Breast epithelium (tissue), 3 donors: ENCODE results near the gene DLST.

Experiments
- POLR2A ChIP-seq: fragments of 450-650 bp; IDR thresholded peaks from one replicate; pipeline ENCODE4 v1.6.1; 2016; ENCODE audit warnings: antibody characterized with exemption, mild to moderate bottlenecking, moderate library complexity
- POLR2AphosphoS5 ChIP-seq, 3 donors: sonication (generic); formaldehyde crosslinking; IDR thresholded peaks; one replicate each; pipeline ENCODE4 v1.6.1; 2017; ENCODE audit warnings: antibody characterized with exemption in 3 of 3
- TF ChIP-seq, protein P1 (sequence below), 3 donors: fragments of 450-650 bp; IDR thresholded peaks; one replicate each; pipeline ENCODE4 v1.5.1; 2016 to 2017; ENCODE audit warnings: antibody characterized with exemption in 3 of 3, mild to moderate bottlenecking in 3 of 3, moderate library complexity in 3 of 3

DNA sequence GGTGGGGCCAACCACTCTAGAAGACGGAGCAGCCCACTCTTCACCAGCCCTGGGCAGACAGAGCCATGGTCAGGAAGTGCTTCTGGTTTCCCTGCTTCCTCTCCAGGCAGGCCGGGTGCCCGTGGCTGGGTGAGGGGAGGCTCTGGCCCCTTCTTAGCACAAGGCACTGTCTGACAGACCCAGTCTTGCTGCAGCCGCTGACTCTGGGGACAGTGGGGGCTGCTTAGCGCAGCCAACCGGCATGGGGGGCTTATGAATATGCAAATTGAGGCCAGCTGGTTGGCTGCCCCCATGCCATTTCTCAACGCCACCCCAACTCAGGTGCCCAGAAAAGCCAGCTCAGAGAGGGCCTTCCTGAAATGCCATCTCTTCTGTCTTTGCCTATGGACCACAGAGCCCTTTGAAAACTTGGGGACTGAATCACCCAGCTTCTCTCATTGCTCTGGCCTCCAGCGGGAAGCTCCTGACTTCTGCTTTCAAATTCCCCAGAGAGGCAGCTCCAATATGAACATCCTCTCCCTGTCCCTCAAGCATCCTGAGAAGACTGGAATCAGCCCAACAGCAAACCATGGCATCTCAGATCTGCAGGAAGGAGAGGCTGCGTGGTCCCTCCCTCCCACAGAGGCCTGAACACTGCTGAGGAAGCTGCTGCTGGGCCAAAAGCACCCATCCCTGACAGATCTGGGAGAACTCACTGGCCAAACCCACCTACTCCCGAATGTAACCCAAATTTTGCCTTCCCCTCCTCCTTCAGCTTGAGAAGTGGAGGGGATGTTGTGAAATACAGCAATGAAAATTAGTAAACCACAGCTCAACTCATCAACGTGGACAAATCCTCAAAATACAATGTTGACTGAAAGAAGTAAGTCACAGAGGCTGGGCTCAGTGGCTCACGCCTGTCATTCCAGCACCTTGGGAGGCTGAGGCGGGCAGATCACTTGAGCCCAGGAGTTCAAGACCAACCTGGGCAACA, 5.5 kb upstream of the DLST start, which contains the start of gene PROX2:
- TF ChIP-seq, protein P1, sequence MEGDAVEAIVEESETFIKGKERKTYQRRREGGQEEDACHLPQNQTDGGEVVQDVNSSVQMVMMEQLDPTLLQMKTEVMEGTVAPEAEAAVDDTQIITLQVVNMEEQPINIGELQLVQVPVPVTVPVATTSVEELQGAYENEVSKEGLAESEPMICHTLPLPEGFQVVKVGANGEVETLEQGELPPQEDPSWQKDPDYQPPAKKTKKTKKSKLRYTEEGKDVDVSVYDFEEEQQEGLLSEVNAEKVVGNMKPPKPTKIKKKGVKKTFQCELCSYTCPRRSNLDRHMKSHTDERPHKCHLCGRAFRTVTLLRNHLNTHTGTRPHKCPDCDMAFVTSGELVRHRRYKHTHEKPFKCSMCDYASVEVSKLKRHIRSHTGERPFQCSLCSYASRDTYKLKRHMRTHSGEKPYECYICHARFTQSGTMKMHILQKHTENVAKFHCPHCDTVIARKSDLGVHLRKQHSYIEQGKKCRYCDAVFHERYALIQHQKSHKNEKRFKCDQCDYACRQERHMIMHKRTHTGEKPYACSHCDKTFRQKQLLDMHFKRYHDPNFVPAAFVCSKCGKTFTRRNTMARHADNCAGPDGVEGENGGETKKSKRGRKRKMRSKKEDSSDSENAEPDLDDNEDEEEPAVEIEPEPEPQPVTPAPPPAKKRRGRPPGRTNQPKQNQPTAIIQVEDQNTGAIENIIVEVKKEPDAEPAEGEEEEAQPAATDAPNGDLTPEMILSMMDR (IDR thresholded peaks at IDR 0.05) = no peak
- TF ChIP-seq POLR2A (no peak), POLR2AphosphoS5 (IDR thresholded peaks at IDR 0.05) (no peak)
